Epithelial cell of prostate (primary cell): ENCODE data around the gene KDM4E.
"Not testable (repeated sequence)": the region's sequence is repeated elsewhere in the genome, so short reads cannot be mapped to it uniquely, and the experiment has no call there.

Source experiments
- DNase-seq: peaks from one replicate; pipeline ENCODE4 v3.0.0-alpha.2; 2011; ENCODE audit warnings: low read depth, low spot score
- H3K27ac ChIP-seq: fragments of 450-650 bp; 2 replicates; pipeline ENCODE4 v1.5.1; 2017; ENCODE audit warnings: mild to moderate bottlenecking

KDM4E gene

GRCh38 chr11:95045812-95046211, 20.8 kb downstream of the KDM4E start:
- no peak overlapping the region for H3K27ac ChIP-seq
- DNase-seq = no peak

- not testable (repeated sequence) for H3K27ac ChIP-seq, DNase-seq
Observed at GRCh38 chr11:95049122-95049521, 24.1 kb downstream of the KDM4E start, which contains the start of gene KDM4F. Gene KDM4F, plus strand, starts transcription at chr11:95049422.

- H3K27ac ChIP-seq = no peak overlapping the region
- DNase-seq = no peak
Observed at GRCh38 chr11:95050595-95051202, 25.6 kb downstream of the KDM4E start.

DNA sequence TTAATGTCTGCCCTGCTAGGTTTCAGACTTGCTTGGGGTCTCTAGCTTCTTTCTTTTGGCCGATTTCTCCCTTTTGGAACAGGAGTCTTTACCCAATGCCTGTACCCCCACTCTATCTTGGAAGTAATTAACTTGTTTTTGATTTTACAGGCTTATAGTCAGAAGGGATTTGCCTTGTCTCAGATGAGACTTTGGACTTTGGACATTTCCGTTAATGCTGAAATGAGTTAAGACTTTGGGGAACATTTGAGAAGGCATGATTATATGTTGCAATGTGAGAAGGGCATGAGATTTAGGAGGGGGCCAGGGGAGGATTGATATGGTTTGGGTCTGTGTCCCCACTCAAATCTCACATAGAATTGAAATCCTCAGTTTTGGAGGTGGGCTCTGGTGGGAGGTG, 29.3 kb downstream of the KDM4E start:
- DNase-seq = no peak
- no peak overlapping the region for H3K27ac ChIP-seq

GRCh38 chr11:95055283-95055897, 30.3 kb downstream of the KDM4E start:
- H3K27ac ChIP-seq = no peak overlapping the region
- DNase-seq = no peak

DNA sequence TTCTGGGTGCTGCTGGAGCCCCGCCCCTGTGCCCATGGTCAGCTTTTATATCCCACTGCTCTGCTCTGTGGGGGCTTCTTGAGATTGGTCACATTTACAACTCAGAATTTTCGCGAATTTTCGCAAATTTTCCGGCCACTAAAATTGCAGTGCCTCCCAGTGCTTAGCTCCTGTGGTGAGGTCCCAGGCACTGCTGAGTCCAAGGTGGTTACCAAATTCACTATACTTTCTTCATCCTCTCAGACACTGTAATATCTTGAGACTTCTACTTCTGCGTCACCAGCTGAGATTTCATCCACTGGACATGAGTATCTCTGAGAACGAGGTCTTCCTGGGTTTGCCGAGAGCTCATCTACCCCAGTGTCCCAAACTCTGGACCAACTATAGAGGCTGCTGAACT, 32.9 kb downstream of the KDM4E start:
- DNase-seq = no peak
- H3K27ac ChIP-seq = no peak overlapping the region

DNA sequence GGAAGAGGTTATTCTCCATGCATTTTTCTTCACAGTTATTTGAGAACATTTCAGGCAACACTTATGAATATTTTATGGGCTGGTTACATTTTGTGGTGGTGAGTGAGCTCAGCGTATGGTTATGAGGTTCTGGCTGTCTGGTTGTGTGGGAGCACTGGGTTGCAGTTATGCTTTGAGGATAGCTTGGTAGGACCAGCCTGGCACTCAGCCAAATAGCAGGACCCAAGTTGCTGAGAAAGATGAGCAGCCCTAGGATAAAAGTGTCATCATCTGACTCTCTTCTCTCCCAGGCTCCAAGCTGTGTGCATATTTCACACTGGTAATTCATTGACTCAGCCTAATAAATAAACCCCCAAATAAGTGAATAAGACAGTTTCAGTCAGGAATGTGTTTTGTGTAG, 33.6 kb downstream of the KDM4E start:
- no peak for DNase-seq

DNA sequence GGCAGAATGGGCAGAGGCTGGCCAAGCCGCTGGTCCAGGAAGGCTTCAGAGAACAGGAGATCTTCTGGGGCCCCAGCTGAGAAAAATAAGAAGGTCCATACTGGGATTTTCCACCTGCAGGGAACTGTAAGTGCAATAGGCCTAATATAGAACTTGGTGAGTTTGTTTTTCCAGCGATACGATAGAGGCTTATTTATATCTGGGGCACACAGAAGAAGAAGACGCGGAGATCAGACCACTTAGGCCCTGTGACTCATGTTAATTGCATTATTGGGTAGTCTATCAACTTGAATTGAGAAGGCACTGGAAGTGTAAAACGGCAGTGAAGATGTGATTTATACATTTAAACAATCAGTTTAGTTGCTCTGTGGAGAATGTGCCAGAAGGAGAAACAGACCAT, 34.0 kb downstream of the KDM4E start:
- DNase-seq = no peak

More for the DNA sequence above, 33.6 kb downstream of the KDM4E start:
- H3K27ac ChIP-seq = no peak overlapping the region

GRCh38 chr11:95065336-95065735, 40.3 kb downstream of the KDM4E start:
- DNase-seq = no peak
- H3K27ac ChIP-seq = peak overlapping the region; percentile 5

More for the DNA sequence above, 34.0 kb downstream of the KDM4E start:
- no peak overlapping the region for H3K27ac ChIP-seq

DNA sequence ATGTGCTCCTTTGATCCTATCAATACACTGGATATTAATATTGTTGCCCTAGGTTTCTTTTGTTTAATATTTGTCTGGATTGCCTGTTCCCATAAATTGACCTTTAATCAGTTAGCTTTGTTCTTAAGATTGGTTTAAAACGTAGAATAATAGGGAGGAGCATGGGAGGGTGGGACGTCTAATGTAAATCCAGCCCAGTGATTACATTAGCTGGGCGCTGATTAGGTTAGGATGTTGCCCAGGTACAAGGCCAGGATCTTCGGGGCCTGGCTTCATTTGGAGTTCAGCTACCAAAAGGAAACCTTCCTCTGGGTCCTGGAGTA, 41.6 kb downstream of the KDM4E start, which contains the start of gene SRSF8:
SRSF8 (plus strand) TSS at position 204 of the 323 bp plus-strand sequence. CDS start 308 bp downstream, outside the sequence.
- no peak for DNase-seq
- peak within 1 kb of the TSS; percentile 93 for H3K27ac ChIP-seq

DNA sequence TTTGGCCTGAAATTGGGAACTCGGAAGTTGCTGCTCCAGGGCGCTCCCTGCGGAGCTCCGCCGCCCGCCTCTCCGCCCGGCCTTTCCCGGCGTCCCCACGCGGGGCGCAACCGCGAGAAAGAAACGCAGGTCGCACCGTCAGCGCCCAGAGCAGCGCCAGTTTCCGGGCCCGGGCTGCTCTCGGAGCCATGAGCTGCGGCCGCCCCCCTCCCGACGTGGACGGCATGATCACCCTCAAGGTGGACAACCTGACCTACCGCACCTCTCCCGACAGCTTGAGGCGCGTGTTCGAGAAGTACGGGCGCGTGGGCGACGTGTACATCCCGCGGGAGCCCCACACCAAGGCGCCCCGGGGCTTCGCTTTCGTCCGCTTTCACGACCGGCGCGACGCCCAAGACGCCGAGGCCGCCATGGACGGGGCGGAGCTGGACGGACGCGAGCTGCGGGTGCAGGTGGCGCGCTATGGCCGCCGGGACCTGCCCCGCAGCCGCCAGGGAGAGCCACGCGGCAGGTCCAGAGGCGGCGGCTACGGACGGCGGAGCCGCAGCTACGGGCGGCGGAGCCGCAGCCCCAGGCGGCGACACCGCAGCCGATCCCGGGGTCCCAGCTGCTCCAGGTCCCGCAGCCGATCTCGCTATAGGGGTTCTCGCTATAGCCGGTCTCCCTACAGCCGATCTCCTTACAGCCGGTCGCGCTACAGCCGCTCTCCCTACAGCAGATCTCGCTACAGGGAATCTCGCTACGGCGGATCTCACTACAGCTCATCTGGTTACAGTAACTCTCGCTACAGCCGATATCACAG, 42.2 kb downstream of the KDM4E start:
- peak overlapping the region; percentile 93 for H3K27ac ChIP-seq
- no peak for DNase-seq

GRCh38 chr11:95067841-95068219, 42.8 kb downstream of the KDM4E start:
- DNase-seq = no peak
- H3K27ac ChIP-seq = peak overlapping the region; percentile 93

DNA sequence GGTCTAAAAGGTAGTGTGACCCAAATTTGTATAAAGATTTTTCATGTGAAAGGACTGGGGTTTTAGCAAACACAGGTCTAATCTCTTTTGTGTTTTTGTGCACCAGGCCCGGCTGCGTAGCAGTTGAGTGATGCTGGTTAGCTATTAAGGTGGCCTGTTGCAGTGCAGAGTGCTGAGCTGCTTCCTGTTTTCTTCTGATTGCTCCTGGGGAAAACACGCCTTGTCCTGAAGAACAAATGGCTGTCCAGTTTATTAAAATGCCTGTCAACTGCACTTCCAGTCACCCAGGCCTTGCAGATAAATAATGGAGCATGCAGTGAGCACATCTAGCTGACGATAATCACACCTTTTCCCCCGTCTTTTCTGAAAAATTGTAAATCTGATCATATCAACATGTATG, 43.5 kb downstream of the KDM4E start:
- DNase-seq = peak; percentile 90
- peak overlapping the region; percentile 93 for H3K27ac ChIP-seq

DNA sequence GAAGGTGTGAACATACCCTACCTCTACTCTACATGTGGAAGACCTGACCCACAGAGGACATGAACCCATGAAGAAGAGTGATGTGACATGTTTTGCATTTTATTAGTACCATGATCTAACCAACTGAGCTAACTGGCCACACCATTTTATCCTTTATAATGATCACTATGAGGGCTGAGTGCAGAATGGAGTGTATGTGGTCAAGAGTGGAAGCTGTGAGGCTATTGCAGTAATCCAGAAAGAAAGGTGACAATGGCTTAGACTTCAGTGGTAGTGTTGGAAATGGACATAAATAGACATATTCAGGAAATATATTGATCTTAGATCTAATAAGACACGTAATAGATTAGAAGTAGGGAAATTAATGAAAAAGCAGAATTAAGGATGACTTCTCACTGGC, 45.4 kb downstream of the KDM4E start:
- no peak overlapping the region for H3K27ac ChIP-seq
- DNase-seq = no peak

DNA sequence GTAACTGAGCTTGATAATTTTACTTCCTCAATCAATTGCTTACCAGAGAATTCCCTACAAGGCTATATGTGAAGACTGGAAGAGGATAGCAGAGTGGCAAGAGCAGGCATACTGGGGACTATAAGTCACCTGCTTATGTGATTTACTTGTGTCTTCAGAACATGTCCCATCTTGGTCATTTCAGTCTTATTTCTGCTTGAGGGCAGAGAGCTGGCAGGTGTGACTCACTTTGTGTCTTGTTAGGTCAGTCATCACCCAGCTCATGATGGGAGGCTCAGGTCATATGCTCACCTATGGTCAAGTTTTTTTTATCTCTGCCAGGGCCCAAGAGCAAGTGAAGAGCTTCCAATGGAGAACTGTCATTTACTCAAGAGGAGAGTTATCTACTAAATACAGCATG, 47.9 kb downstream of the KDM4E start:
- no peak for DNase-seq
- peak overlapping the region; percentile 19 for H3K27ac ChIP-seq

GRCh38 chr11:95074792-95075563, 49.9 kb downstream of the KDM4E start:
- no peak for DNase-seq
- peak overlapping the region; percentile 44 for H3K27ac ChIP-seq

DNA sequence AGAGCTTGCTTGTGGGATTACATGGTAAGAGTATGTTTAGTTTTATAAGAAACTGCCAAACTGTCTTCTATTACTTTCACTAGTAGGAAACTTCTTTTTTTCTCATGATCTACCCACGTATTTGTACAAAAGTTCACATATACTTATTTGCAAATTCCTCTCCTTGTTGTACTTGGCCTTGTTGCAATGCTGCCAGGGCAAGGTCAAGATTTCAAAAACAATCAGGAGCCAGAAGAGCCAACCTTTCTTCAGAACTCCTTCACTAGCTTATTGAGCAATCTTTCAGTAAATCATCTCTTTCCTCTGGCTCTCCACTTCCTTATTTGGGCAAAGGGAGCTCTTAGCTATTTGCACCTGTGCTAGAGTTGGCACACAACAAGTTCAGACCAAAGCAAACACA, 51.4 kb downstream of the KDM4E start:
- DNase-seq = no peak
- no peak overlapping the region for H3K27ac ChIP-seq

GRCh38 chr11:95076981-95077380, 51.9 kb downstream of the KDM4E start:
- no peak for DNase-seq
- no peak overlapping the region for H3K27ac ChIP-seq
